SU-DHL-6 (cell line): ENCODE results near the gene IFI27.

ENCODE experiments used
- CTCF ChIP-seq: fragments of 200-600 bp; sonication (generic); IDR thresholded peaks from one replicate; pipeline ENCODE4 v1.5.1; 2017; ENCODE audit warnings: antibody characterized with exemption, mild to moderate bottlenecking, low read length, moderate library complexity; ENCODE audit not compliant: insufficient read depth, poor library complexity, severe bottlenecking
- EZH2phosphoT487 ChIP-seq: fragments of 200-600 bp; sonication (generic), shearing (Covaris generic); conservative IDR thresholded peaks from 2 replicates; pipeline ENCODE4 v1.6.1; 2018; ENCODE audit warnings: mild to moderate bottlenecking, antibody characterized with exemption, low read length, moderate library complexity, mixed read lengths

DNA sequence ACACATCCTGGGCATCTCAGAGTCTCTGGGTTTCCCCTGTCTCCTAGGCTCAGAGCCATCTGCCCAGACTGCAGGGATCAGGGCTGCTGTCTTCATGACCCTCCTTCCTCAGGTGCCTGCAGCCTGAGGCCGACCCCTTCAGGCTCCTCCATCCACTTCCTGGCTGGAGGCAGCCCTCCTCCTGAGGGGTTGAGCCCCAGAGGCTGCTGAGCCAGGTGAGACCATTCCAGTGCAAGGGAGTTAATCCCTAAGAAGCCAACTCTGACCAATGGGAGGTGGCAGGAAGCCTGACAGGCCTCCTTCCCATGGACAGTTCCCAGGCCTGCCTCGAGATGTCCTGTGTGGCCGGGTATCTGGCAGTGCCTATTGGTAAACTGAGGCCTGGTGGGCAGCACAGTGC, 55.2 kb downstream of the IFI27 start:
- TF ChIP-seq CTCF (no peak), EZH2phosphoT487 (no peak)
